HepG2 (cell line): ENCODE results near the gene LSMEM2. TPM values are rescaled to one million over a fixed set of nuclear protein-coding genes. Genes with fewer than 3 reads are reported as not detected.

Experiments
- BATF2 ChIP-seq: sonication (generic); formaldehyde crosslinking; IDR thresholded peaks from 2 replicates; pipeline ENCODE4 v1.8.0; 2022; ENCODE audit warnings: mild to moderate bottlenecking, missing genetic modification reagents, moderate library complexity
- BRF2 ChIP-seq: sonication (generic); formaldehyde crosslinking; IDR thresholded peaks from 2 replicates; pipeline ENCODE4 v1.8.1; 2022; ENCODE audit warnings: mild to moderate bottlenecking, missing genetic modification reagents
- CSRNP1 ChIP-seq: sonication (generic); formaldehyde crosslinking; IDR thresholded peaks from 2 replicates; pipeline ENCODE4 v1.8.1; 2023; ENCODE audit warnings: mild to moderate bottlenecking, missing genetic modification reagents
- DR1 ChIP-seq: sonication (generic); formaldehyde crosslinking; IDR thresholded peaks from 2 replicates; pipeline ENCODE4 v1.8.0; 2021; ENCODE audit warnings: mild to moderate bottlenecking, missing genetic modification reagents, inconsistent platforms
- FOXP4 ChIP-seq: sonication (generic); formaldehyde crosslinking; IDR thresholded peaks from 2 replicates; pipeline ENCODE4 v1.4.0; 2020; ENCODE audit warnings: missing genetic modification reagents
- HNF4A ChIP-seq: sonication (generic); formaldehyde crosslinking; IDR thresholded peaks from 2 replicates; pipeline ENCODE4 v1.4.0; 2020; ENCODE audit warnings: missing genetic modification reagents
- HNF4G ChIP-seq, 2 experiments: sonication (generic) in 1 of 2; formaldehyde crosslinking in 1 of 2; IDR thresholded peaks; 2 replicates each; pipeline versions ENCODE4 v1.4.0 to v1.6.1; 2011 to 2020; ENCODE audit warnings: borderline replicate concordance in 2 of 2, low read depth in 2 of 2, mild to moderate bottlenecking in 2 of 2, low read length in 1 of 2, missing genetic modification reagents in 1 of 2, moderate library complexity in 1 of 2
- KLF12 ChIP-seq: sonication (generic); formaldehyde crosslinking; IDR thresholded peaks from 2 replicates; pipeline ENCODE4 v1.4.0; 2020; ENCODE audit warnings: missing genetic modification reagents, borderline replicate concordance
- KLF16 ChIP-seq, 2 experiments: sonication (generic) in 1 of 2; formaldehyde crosslinking in 1 of 2; IDR thresholded peaks; 2 replicates each; pipeline versions ENCODE4 v1.6.1 to v1.8.0; 2016 to 2023; ENCODE audit warnings: missing genetic modification reagents in 2 of 2, missing compliant biosample characterization in 1 of 2
- LCORL ChIP-seq, 2 experiments: fragments of 450-650 bp in 1 of 2; sonication (generic) in 1 of 2; formaldehyde crosslinking in 1 of 2; IDR thresholded peaks; 2 replicates each; pipeline versions ENCODE4 v1.5.0 to v1.6.1; 2017 to 2020; ENCODE audit warnings: antibody characterized with exemption in 1 of 2, missing genetic modification reagents in 1 of 2
- MED13 ChIP-seq: sonication (generic); formaldehyde crosslinking; IDR thresholded peaks from 2 replicates; pipeline ENCODE4 v1.5.0; 2020; ENCODE audit warnings: missing genetic modification reagents
- MED8 ChIP-seq: sonication (generic); formaldehyde crosslinking; IDR thresholded peaks from 2 replicates; pipeline ENCODE4 v1.8.1; 2023; ENCODE audit warnings: mild to moderate bottlenecking, missing genetic modification reagents; ENCODE audit not compliant: insufficient replicate concordance
- PITX1 ChIP-seq: sonication (generic); formaldehyde crosslinking; IDR thresholded peaks from 2 replicates; pipeline ENCODE4 v1.5.1; 2020; ENCODE audit warnings: mild to moderate bottlenecking, missing genetic modification reagents
- RCOR2 ChIP-seq: IDR thresholded peaks from 2 replicates; pipeline ENCODE4 v1.6.1; 2016; ENCODE audit warnings: missing biosample characterization, missing genetic modification reagents
- REPIN1 ChIP-seq: sonication (generic); formaldehyde crosslinking; IDR thresholded peaks from 2 replicates; pipeline ENCODE4 v1.8.0; 2022; ENCODE audit warnings: missing genetic modification reagents, low read depth, mild to moderate bottlenecking, borderline replicate concordance
- RXRA ChIP-seq: sonication (generic); formaldehyde crosslinking; IDR thresholded peaks from 2 replicates; pipeline ENCODE4 v1.5.1; 2020; ENCODE audit warnings: missing genetic modification reagents
- SMYD3 ChIP-seq: sonication (generic); formaldehyde crosslinking; IDR thresholded peaks from 2 replicates; pipeline ENCODE4 v1.8.1; 2023; ENCODE audit warnings: mild to moderate bottlenecking, missing genetic modification reagents
- TBP ChIP-seq: sonication (generic); formaldehyde crosslinking; IDR thresholded peaks from 2 replicates; pipeline ENCODE4 v1.5.0; 2020; ENCODE audit warnings: missing genetic modification reagents
- TBX2 ChIP-seq: sonication (generic); formaldehyde crosslinking; IDR thresholded peaks from 2 replicates; pipeline ENCODE4 v1.5.0; 2020; ENCODE audit warnings: missing genetic modification reagents, mild to moderate bottlenecking, borderline replicate concordance
- THAP11 ChIP-seq: IDR thresholded peaks from 2 replicates; pipeline ENCODE4 v1.6.1; 2016; ENCODE audit warnings: missing biosample characterization, missing genetic modification reagents
- THAP7 ChIP-seq: sonication (generic); formaldehyde crosslinking; IDR thresholded peaks from 2 replicates; pipeline ENCODE4 v1.8.1; 2023; ENCODE audit warnings: mild to moderate bottlenecking, missing genetic modification reagents
- ZBTB7B ChIP-seq: sonication (generic); formaldehyde crosslinking; IDR thresholded peaks from 2 replicates; pipeline ENCODE4 v1.4.0; 2020; ENCODE audit warnings: missing genetic modification reagents
- ZNF331 ChIP-seq: sonication (generic); formaldehyde crosslinking; IDR thresholded peaks from 2 replicates; pipeline ENCODE4 v1.4.0; 2020; ENCODE audit warnings: missing genetic modification reagents
- ZNF557 ChIP-seq: sonication (generic); formaldehyde crosslinking; IDR thresholded peaks from 2 replicates; pipeline ENCODE4 v1.4.0; 2020; ENCODE audit warnings: missing genetic modification reagents
- polyA plus RNA-seq, 8 experiments: library from polyadenylated mRNA; depleted of rRNA in 3 of 8; stranded (reverse) in 7 of 8; unstranded in 1 of 8; fragments of >200 nt; fragmentation: Illumina TruSeq in 4 of 8; extraction: Trizol in 4 of 8; gene quantifications; 2 replicates each; pipeline versions ENCODE4 v1.2.1 to v1.2.3, GENCODE V29; 2011 to 2016; ENCODE audit warnings: low read depth in 4 of 8, missing spikeins in 1 of 8, mixed read lengths in 1 of 8; ENCODE audit not compliant: insufficient read depth in 1 of 8
- total RNA-seq, 5 experiments: library from RNA; depleted of rRNA; stranded (reverse); fragments of >200 nt; fragmentation: Illumina TruSeq; extraction: Trizol; gene quantifications; 2 replicates each; pipeline ENCODE4 v1.2.3, GENCODE V29; 2016; ENCODE audit warnings: low read depth in 1 of 5

LSMEM2 gene
- total and polyA plus RNA-seq, 2 of the 13 experiments (the other 11 are each of a cell fraction or from before 2014, with no cell fraction given) = 0.07 to 0.41 TPM

- TF ChIP-seq FOXP4 (CRISPR knock-in tag) = peak; percentile 50
- TF ChIP-seq DR1 (CRISPR knock-in tag) = 0 out of 2 replicates have a peak, but pooled peaks have one; percentile 31
- TF ChIP-seq KLF16 (CRISPR knock-in tag; IDR thresholded peaks at IDR 0.05) = no peak
- TF ChIP-seq LCORL (IDR thresholded peaks at IDR 0.05) = peak; percentile 66; the same call in 1 of the 2 replicates
- peak; percentile 99 for TF ChIP-seq LCORL (CRISPR knock-in tag; IDR thresholded peaks at IDR 0.05)
- no peak for TF ChIP-seq THAP7 (CRISPR knock-in tag)
- peak; percentile 34; the same call in 1 of the 2 replicates for TF ChIP-seq REPIN1 (CRISPR knock-in tag)
- peak; percentile 79; the same call in 1 of the 2 replicates for TF ChIP-seq MED13 (CRISPR knock-in tag)
- TF ChIP-seq HNF4A (CRISPR knock-in tag) = peak; percentile 75
- 0 out of 2 replicates have a peak, but pooled peaks have one; percentile 61 for TF ChIP-seq BRF2 (CRISPR knock-in tag)
- TF ChIP-seq TBP (CRISPR knock-in tag) = 0 out of 2 replicates have a peak, but pooled peaks have one; percentile 69
- TF ChIP-seq PITX1 (CRISPR knock-in tag) = 0 out of 2 replicates have a peak, but pooled peaks have one; percentile 13
- TF ChIP-seq HNF4G (IDR thresholded peaks at IDR 0.05; ENCODE audit: borderline replicate concordance, low read depth, low read length) = peak; percentile 81; the same call in 1 of the 2 replicates
- peak; percentile 37; the same call in 1 of the 2 replicates for TF ChIP-seq HNF4G (CRISPR knock-in tag; IDR thresholded peaks at IDR 0.05; ENCODE audit: borderline replicate concordance, low read depth)
- TF ChIP-seq MED8 = peak; percentile 52
- peak; percentile 80; the same call in 1 of the 2 replicates for TF ChIP-seq KLF12 (CRISPR knock-in tag)
- peak; percentile 7; the same call in 1 of the 2 replicates for TF ChIP-seq RXRA (CRISPR knock-in tag)
- 0 out of 2 replicates have a peak, but pooled peaks have one; percentile 12 for TF ChIP-seq RCOR2 (CRISPR knock-in tag)
- peak; percentile 9; the same call in 1 of the 2 replicates for TF ChIP-seq THAP11
- no peak for TF ChIP-seq SMYD3 (CRISPR knock-in tag)
- peak; percentile 81 for TF ChIP-seq TBX2 (CRISPR knock-in tag)
- TF ChIP-seq CSRNP1 = 0 out of 2 replicates have a peak, but pooled peaks have one; percentile 15
- peak; percentile 70; the same call in 1 of the 2 replicates for TF ChIP-seq ZNF557 (CRISPR knock-in tag)
- TF ChIP-seq BATF2 (CRISPR knock-in tag) = 0 out of 2 replicates have a peak, but pooled peaks have one; percentile 6
- 0 out of 2 replicates have a peak, but pooled peaks have one; percentile 16 for TF ChIP-seq ZNF331 (CRISPR knock-in tag)
- TF ChIP-seq ZBTB7B (CRISPR knock-in tag) = 0 out of 2 replicates have a peak, but pooled peaks have one; percentile 52
Observed at GRCh38 chr3:50299638-50299928, 20.7 kb downstream of the LSMEM2 start (continued).
